Transverse colon (tissue), 4 donors: ENCODE data around the gene CENPM. TPM values are rescaled to one million over a fixed set of nuclear protein-coding genes. Genes with fewer than 3 reads are reported as not detected.

Source experiments
- DNase-seq: peaks from one replicate; pipeline ENCODE4 v3.0.0-alpha.2; 2019
- H3K27ac ChIP-seq, 4 donors: fragments of 200-600 bp; sonication (generic); 2 replicates each; pipeline ENCODE4 v1.5.1; 2016 to 2018; ENCODE audit warnings: inconsistent platforms in 4 of 4
- H3K27me3 ChIP-seq: fragments of 200-600 bp; sonication (generic); 2 replicates; pipeline ENCODE4 v1.5.1; 2017; ENCODE audit warnings: inconsistent platforms
- H3K36me3 ChIP-seq, 4 donors: fragments of 200-600 bp; sonication (generic); 2 replicates each; pipeline ENCODE4 v1.5.1; 2017 to 2019; ENCODE audit warnings: inconsistent platforms in 4 of 4
- H3K4me1 ChIP-seq, 4 donors: fragments of 200-600 bp; sonication (generic); 2 replicates each; pipeline ENCODE4 v1.5.1; 2017 to 2020; ENCODE audit warnings: inconsistent platforms in 4 of 4
- H3K4me3 ChIP-seq, 4 donors: fragments of 200-600 bp; sonication (generic); 1 replicate in 1 of 4; 2 replicates in 3 of 4; pipeline versions ENCODE4 v1.5.1 to v1.6.1; 2017 to 2019; ENCODE audit warnings: inconsistent platforms in 4 of 4
- H3K9me3 ChIP-seq, 2 donors: fragments of 200-600 bp; sonication (generic); 2 replicates each; pipeline ENCODE4 v1.5.1; 2017 to 2019; ENCODE audit warnings: inconsistent platforms in 2 of 2
- EP300 ChIP-seq: sonication (generic); formaldehyde crosslinking; IDR thresholded peaks from one replicate; pipeline ENCODE4 v1.6.1; 2017; ENCODE audit warnings: antibody characterized with exemption, low read depth
- POLR2A ChIP-seq: fragments of 450-650 bp; IDR thresholded peaks from one replicate; pipeline ENCODE4 v1.6.1; 2016; ENCODE audit warnings: antibody characterized with exemption, mild to moderate bottlenecking, moderate library complexity
- POLR2AphosphoS5 ChIP-seq, 3 donors: sonication (generic); formaldehyde crosslinking; IDR thresholded peaks; one replicate each; pipeline ENCODE4 v1.6.1; 2016; ENCODE audit warnings: antibody characterized with exemption in 3 of 3
- WGBS, 2 donors: methylation state at CpG; one replicate each; pipeline ENCODE4 v1.1.5; 2018; ENCODE audit warnings: low coverage in 1 of 2; 5-methylcytosine and 5-hydroxymethylcytosine counted together
- in situ Hi-C, 4 donors: fragments of 200-750 bp; cut with MboI; loops; one replicate each; pipeline versions ENCODE4 v1.15.0 to v1.15.1; 2017; ENCODE audit warnings: low sequenced_read_pairs in 3 of 4, low pct_ligation_motif_present in 1 of 4, low pct_unique_long_range_greater_than_20kb in 1 of 4
- intact Hi-C: fragments of 100-400 bp; cut with DNase I; formaldehyde crosslinking; loops from one replicate; pipeline ENCODE4 v1.15.1; 2023; ENCODE audit warnings: low total_unique reads
- total RNA-seq, 4 donors: library from RNA; depleted of rRNA; stranded (reverse); fragments of >200 nt; gene quantifications; one replicate each; pipeline ENCODE4 v1.1.0, GENCODE V29; 2016
- TF ChIP-seq, protein P1 (sequence below), 5 experiments: fragments of 200-600 bp in 3 of 5; fragments of 450-650 bp in 2 of 5; sonication (generic) in 3 of 5; IDR thresholded peaks; 1 replicate in 2 of 5; 2 replicates in 3 of 5; pipeline ENCODE4 v1.5.1; 2016 to 2017; ENCODE audit warnings: antibody characterized with exemption in 5 of 5, inconsistent platforms in 3 of 5, mild to moderate bottlenecking in 2 of 5, moderate library complexity in 1 of 5

Gene CENPM
- total RNA-seq, 4 donors from 2014 or later, result 6.0 to 22.9 (median 11.0) TPM; not detected in 1

- WGBS, 2 donors, result 83 to 87% methylated on average over 7 to 14 of the region's 14 CpGs
- H3K27ac ChIP-seq, result no peak overlapping the region
- in situ Hi-C loops, result no loop called here
- no peak overlapping the region for H3K4me3 ChIP-seq
- peaks cover 65% of the 10 kb centered on the region for H3K27me3 ChIP-seq
- TF ChIP-seq POLR2A, result no peak
- TF ChIP-seq POLR2AphosphoS5 (IDR thresholded peaks at IDR 0.05), result no peak
- TF ChIP-seq, protein P1, sequence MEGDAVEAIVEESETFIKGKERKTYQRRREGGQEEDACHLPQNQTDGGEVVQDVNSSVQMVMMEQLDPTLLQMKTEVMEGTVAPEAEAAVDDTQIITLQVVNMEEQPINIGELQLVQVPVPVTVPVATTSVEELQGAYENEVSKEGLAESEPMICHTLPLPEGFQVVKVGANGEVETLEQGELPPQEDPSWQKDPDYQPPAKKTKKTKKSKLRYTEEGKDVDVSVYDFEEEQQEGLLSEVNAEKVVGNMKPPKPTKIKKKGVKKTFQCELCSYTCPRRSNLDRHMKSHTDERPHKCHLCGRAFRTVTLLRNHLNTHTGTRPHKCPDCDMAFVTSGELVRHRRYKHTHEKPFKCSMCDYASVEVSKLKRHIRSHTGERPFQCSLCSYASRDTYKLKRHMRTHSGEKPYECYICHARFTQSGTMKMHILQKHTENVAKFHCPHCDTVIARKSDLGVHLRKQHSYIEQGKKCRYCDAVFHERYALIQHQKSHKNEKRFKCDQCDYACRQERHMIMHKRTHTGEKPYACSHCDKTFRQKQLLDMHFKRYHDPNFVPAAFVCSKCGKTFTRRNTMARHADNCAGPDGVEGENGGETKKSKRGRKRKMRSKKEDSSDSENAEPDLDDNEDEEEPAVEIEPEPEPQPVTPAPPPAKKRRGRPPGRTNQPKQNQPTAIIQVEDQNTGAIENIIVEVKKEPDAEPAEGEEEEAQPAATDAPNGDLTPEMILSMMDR (IDR thresholded peaks at IDR 0.05), result no peak
- no peak for TF ChIP-seq EP300
- peaks cover 9 to 31% (median 24%) of the 10 kb centered on the region in 4 donors for H3K4me1 ChIP-seq
- H3K9me3 ChIP-seq, result no peaks in the 10 kb centered on the region
- DNase-seq, result no peak
- intact Hi-C loops, result no loop called here
- H3K36me3 ChIP-seq, result no peaks in the 10 kb centered on the region
Measured at GRCh38 chr22:41923595-41924276, 23.2 kb downstream of the CENPM start.

DNA sequence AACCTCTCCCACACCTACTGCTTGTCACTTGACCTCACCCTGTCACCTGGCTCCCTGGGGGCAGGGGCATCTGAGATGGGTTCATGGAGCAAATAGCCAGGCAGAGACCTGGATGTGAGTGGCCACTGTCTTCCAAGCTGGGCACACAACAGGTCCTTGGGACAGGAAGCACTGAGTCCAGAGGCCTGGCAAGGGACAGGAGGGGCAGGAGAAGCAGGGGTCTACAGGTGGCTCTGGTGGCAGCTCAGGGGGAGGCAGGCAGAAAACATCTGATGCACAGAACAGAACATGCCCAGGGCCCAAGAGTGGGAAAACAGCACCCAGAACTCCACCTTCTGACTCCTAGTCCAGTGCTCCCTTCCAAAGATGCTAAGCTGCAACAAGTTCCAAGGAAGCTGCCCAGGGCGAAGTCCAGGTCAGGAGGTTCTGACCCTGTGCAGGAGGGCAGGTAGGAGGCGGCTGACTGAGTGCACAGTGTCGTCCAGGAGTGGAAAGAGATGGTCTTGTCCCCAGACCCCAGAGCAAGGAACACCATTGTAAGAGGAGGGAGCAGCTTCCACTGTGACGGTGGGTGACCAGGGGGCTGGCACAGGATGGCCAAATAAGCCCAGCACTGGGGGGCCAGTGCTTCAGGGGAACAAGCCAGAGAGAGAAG lies 23.9 kb downstream of the CENPM start:
- Histone ChIP-seq H3K27me3 (peaks cover 68% of the 10 kb centered on the region), H3K36me3 (no peaks in the 10 kb centered on the region), H3K9me3 (no peaks in the 10 kb centered on the region), H3K4me1 (peaks cover 9 to 37% (median 28%) of the 10 kb centered on the region in 4 donors), H3K27ac (no peak overlapping the region), H3K4me3 (no peak overlapping the region)
- no peak for DNase-seq
- intact Hi-C loops (no loop called here), in situ Hi-C loops (no loop called here)
- TF ChIP-seq POLR2AphosphoS5 (IDR thresholded peaks at IDR 0.05) (no peak), EP300 (no peak), POLR2A (no peak)
- TF ChIP-seq, protein P1 (IDR thresholded peaks at IDR 0.05), result no peak
- WGBS, 2 donors, result 85% methylated on average over 4 of the region's 4 CpGs; no CpG with 5 or more reads in 1 of the 2 donors

DNA sequence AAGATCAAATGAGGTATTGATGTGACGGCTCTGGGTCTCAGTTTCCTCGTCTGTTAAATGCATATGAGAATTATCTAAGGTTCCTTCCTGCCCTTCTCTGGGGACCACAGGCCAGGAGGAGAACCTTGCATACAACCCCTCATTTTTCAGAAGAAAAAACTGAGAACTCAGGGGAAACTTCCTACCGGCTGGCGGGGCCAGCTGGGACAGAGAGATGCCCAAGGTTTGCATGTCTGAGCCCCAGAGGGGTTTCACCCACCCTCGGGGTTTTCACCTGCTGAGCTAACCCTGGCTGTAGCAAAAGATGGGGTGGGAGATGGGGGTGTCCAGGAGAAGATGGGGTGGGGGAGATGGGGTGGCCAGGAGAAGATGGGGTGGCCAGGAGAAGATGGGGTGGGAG lies 24.6 kb downstream of the CENPM start:
- no peak overlapping the region for H3K27ac ChIP-seq
- 75 to 83% methylated on average over 2 to 5 of the region's 5 CpGs for WGBS, 2 donors

More for the DNA sequence above, 24.6 kb downstream of the CENPM start:
- DNase-seq, result no peak
- in situ Hi-C loops, result no loop called here
- intact Hi-C loops, result no loop called here
- Histone ChIP-seq H3K36me3 (no peaks in the 10 kb centered on the region), H3K4me3 (no peak overlapping the region), H3K9me3 (no peaks in the 10 kb centered on the region), H3K27me3 (peaks cover 69% of the 10 kb centered on the region), H3K4me1 (peaks cover 9 to 40% (median 32%) of the 10 kb centered on the region in 4 donors)
- TF ChIP-seq POLR2AphosphoS5 (IDR thresholded peaks at IDR 0.05) (no peak), EP300 (no peak)
- TF ChIP-seq, protein P1 (IDR thresholded peaks at IDR 0.05), result no peak
